K562 (cell line): ENCODE measurements around the gene MECR. TPM values are rescaled to one million over a fixed set of nuclear protein-coding genes. Genes with fewer than 3 reads are reported as not detected.
A peak's percentile ranks its signal among the peaks of the same experiment; 100 is the strongest.

Experiments
- ATAC-seq: fragments of 200-7000 bp; cut with Tn5 transposase; 3 replicates; pipeline ENCODE4 v1.9.1; 2020; ENCODE audit warnings: moderate library complexity
- BruUV-seq: library from RNA; stranded (reverse); fragments of 400-500 nt; replicated peaks from 2 replicates; lab custom pipeline; 2021; lab: Mats Ljungman, UMichigan
- CTCF ChIA-PET: fragments of 300-600 bp; formaldehyde crosslinking; extraction: SDS; loops from one replicate; lab custom pipeline; 2021; ENCODE audit warnings: low intra/inter-chr PET ratio; lab: Yijun Ruan, JAX
- POLR2A ChIA-PET: fragments of 300-600, 350-650 bp; sonication (Branson Sonifier 250); formaldehyde crosslinking; extraction: SDS; loops from one replicate; lab custom pipeline; 2021; ENCODE audit warnings: antibody characterized with exemption, inconsistent platforms; lab: Yijun Ruan, JAX
- DNase-seq, 4 experiments: peaks; one replicate each; pipeline versions ENCODE4 v3.0.0 to v3.0.0-alpha.2; 2011 to 2018; ENCODE audit warnings: low spot score in 3 of 4, mixed read lengths in 3 of 4; ENCODE audit errors: extremely low read depth in 1 of 4
- FAIRE-seq: peaks from 2 replicates; lab custom pipeline; 2011; peaks lifted over from hg19 to GRCh38; lab: Jason Lieb, UNC
- H2AFZ ChIP-seq: 2 replicates; pipeline ENCODE4 v1.6.0; 2011; ENCODE audit warnings: low read depth, low read length, control low read depth, inconsistent platforms
- H3K27ac ChIP-seq: fragments of 200-600 bp; 3 replicates; pipeline ENCODE4 v1.8.0; 2011; ENCODE audit warnings: low read depth, mild to moderate bottlenecking, control low read depth, inconsistent platforms, low read length, moderate library complexity, mixed read lengths; ENCODE audit errors: extremely low read depth
- H3K27me3 ChIP-seq, 2 experiments: fragments of 300-600 bp in 1 of 2; 2 replicates in 1 of 2; 3 replicates in 1 of 2; pipeline versions ENCODE4 v1.6.0 to v1.8.0; 2011; ENCODE audit warnings: inconsistent platforms in 2 of 2, low read length in 2 of 2, mild to moderate bottlenecking in 1 of 2, mixed read lengths in 1 of 2, moderate library complexity in 1 of 2; ENCODE audit not compliant: control insufficient read depth in 2 of 2, insufficient read depth in 2 of 2
- H3K36me3 ChIP-seq: fragments of 300-600 bp; 3 replicates; pipeline ENCODE4 v1.8.0; 2011; ENCODE audit warnings: mild to moderate bottlenecking, low read length, inconsistent platforms; ENCODE audit not compliant: control insufficient read depth, insufficient read depth
- H3K4me1 ChIP-seq, 2 experiments: fragments of 200-600 bp in 1 of 2; replicated peaks in 1 of 2; 2 replicates in 1 of 2; 3 replicates in 1 of 2; pipeline versions ENCODE4 v1.5.1 to v1.8.0; 2011; ENCODE audit warnings: inconsistent platforms in 2 of 2, low read length in 2 of 2, mild to moderate bottlenecking in 1 of 2, mixed read lengths in 1 of 2, moderate library complexity in 1 of 2; ENCODE audit not compliant: control insufficient read depth in 2 of 2, insufficient read depth in 2 of 2
- H3K4me2 ChIP-seq: 2 replicates; pipeline ENCODE4 v1.6.1; 2011; ENCODE audit warnings: low read length, control low read depth, inconsistent platforms, mixed read lengths; ENCODE audit not compliant: insufficient read depth
- H3K4me3 ChIP-seq: fragments of 200-600 bp; sonication (generic), shearing (Covaris generic); 2 replicates; pipeline ENCODE4 v1.5.1; 2016; ENCODE audit warnings: control low read depth, inconsistent platforms
- H3K79me2 ChIP-seq: fragments of 200-600 bp; 3 replicates; pipeline ENCODE4 v1.8.0; 2011; ENCODE audit warnings: low read length, inconsistent platforms; ENCODE audit not compliant: control insufficient read depth, insufficient read depth
- H3K9ac ChIP-seq, 2 experiments: 2 replicates each; pipeline versions ENCODE4 v1.6.0 to v1.6.1; 2011; ENCODE audit warnings: low read depth in 2 of 2, low read length in 2 of 2, control low read depth in 1 of 2, inconsistent platforms in 1 of 2, mild to moderate bottlenecking in 1 of 2, mixed read lengths in 1 of 2; ENCODE audit not compliant: insufficient read depth in 1 of 2
- H3K9me1 ChIP-seq: one replicate; pipeline ENCODE4 v1.6.0; 2011; ENCODE audit warnings: inconsistent platforms, mild to moderate bottlenecking, low read length, moderate library complexity; ENCODE audit not compliant: control insufficient read depth, insufficient read depth
- H3K9me3 ChIP-seq: replicated peaks from 2 replicates; pipeline ENCODE4 v1.5.1; 2011; ENCODE audit warnings: low read depth, low read length, inconsistent platforms; ENCODE audit not compliant: control insufficient read depth, insufficient read depth
- H4K20me1 ChIP-seq: replicated peaks from 2 replicates; pipeline ENCODE4 v1.6.1; 2011; ENCODE audit warnings: low read length, inconsistent platforms, mixed read lengths; ENCODE audit not compliant: control insufficient read depth, insufficient read depth
- AFF4 ChIP-seq: sonication (generic); formaldehyde crosslinking; IDR thresholded peaks from 2 replicates; pipeline ENCODE4 v1.8.0; 2023; ENCODE audit warnings: mild to moderate bottlenecking, missing genetic modification reagents
- RUNX1 ChIP-seq: sonication (generic); IDR thresholded peaks from 2 replicates; pipeline ENCODE4 v1.6.1; 2016; ENCODE audit warnings: antibody characterized with exemption, low read depth
- ZNF239 ChIP-seq: fragments of 250-450 bp; sonication (Bioruptor Pico); IDR thresholded peaks from 2 replicates; pipeline ENCODE4 v1.4.0; 2020; ENCODE audit warnings: mild to moderate bottlenecking
- WGBS: fragments of 100-300 bp; shearing (Covaris generic); methylation state at CpG from one replicate; pipeline ENCODE4 v1.1.6; 2016; ENCODE audit warnings: low coverage, mixed read lengths; ENCODE audit not compliant: insufficient coverage; ENCODE audit errors: missing lambda C conversion rate; 5-methylcytosine and 5-hydroxymethylcytosine counted together
- in situ Hi-C: fragments of 300-500 bp; cut with MboI; formaldehyde crosslinking; loops from 4 replicates; pipeline ENCODE4 v1.15.0; 2018; ENCODE audit warnings: inconsistent platforms, mixed read lengths
- intact Hi-C: fragments of 100-400 bp; cut with micrococcal nuclease; formaldehyde crosslinking; loops from 2 replicates; pipeline ENCODE4 v1.14.2; 2022
- polyA plus RNA-seq, 8 experiments: library from polyadenylated mRNA; depleted of rRNA in 4 of 8; stranded (reverse) in 5 of 8; unstranded in 3 of 8; fragments of >200 nt; fragmentation: Nextera tagmentation in 2 of 8; fragmentation: Illumina TruSeq in 1 of 8; extraction: Ambion mirVana in 2 of 8; extraction: Trizol in 1 of 8; gene quantifications; 2 replicates each; pipeline versions ENCODE4 v1.2.1 to v1.2.3, GENCODE V29; 2011 to 2014; ENCODE audit warnings: inconsistent platforms in 1 of 8, missing spikeins in 1 of 8
- total RNA-seq, 7 experiments: library from RNA; depleted of rRNA in 6 of 7; stranded (reverse); fragments of >200 nt in 6 of 7; fragmentation: Illumina TruSeq in 2 of 7; extraction: Trizol in 2 of 7; gene quantifications; 2 replicates each; pipeline versions ENCODE4 v1.2.1 to v1.2.3, GENCODE V29; 2011 to 2021; ENCODE audit warnings: low replicate concordance in 1 of 7

Gene MECR
- total and polyA plus RNA-seq, 9 of the 15 experiments (the other 6 are each of a cell fraction or from before 2014, with no cell fraction given), result 10.4 to 58.6 (median 42.9) TPM

GRCh38 chr1:29232387-29232786 lies 1.7 kb upstream of the MECR start:
- Histone ChIP-seq H3K9me3 (no peaks in the 10 kb centered on the region), H4K20me1 (peaks cover 6% of the 10 kb centered on the region), H3K79me2 (peaks cover 29% of the 10 kb centered on the region), H3K4me3 (no peak overlapping the region), H3K27ac (no peak overlapping the region), H3K36me3 (peaks cover 11% of the 10 kb centered on the region; the same call in 1 of the 3 replicates), H3K9me1 (no peaks in the 10 kb centered on the region), H3K9ac (no peak overlapping the region), H3K27me3 (peaks cover 8 to 10% of the 10 kb centered on the region in 2 experiments; a peak in 4 of 5 replicates), H2AFZ (peak overlapping the region; percentile 66; the same call in 1 of the 2 replicates), H3K4me1 (peaks cover 11 to 23% of the 10 kb centered on the region in 2 experiments; a peak in 4 of 5 replicates), H3K4me2 (no peak overlapping the region)
- 59% methylated on average over 3 of the region's 3 CpGs for WGBS
- TF ChIP-seq ZNF239 (CRISPR knock-in tag) (no peak), RUNX1 (no peak), AFF4 (CRISPR knock-in tag) (no peak)
- no peak for ATAC-seq
- ChIA-PET CTCF (no interaction called here), POLR2A (interaction anchor here (0.9 kb wide), 1 partner anchor 286 kb away, joined by 3 read pairs; no protein-coding TSS in a partner anchor)
- in situ Hi-C loops (loop anchor here (10.0 kb wide), 2 partner anchors 472 to 872 kb away; no protein-coding TSS in a partner anchor), intact Hi-C loops (loop anchor here (10.0 kb wide), 2 partner anchors 882 to 1542 kb away; no protein-coding TSS in a partner anchor)
- BruUV-seq, result no TSS peak
- no peak for FAIRE-seq
- DNase-seq, result no peak
